SK-N-MC (cell line): Measurements from ENCODE around the gene PLEKHA5.

Source experiments
- EZH2 ChIP-seq: fragments of 200-600 bp; sonication (generic); IDR thresholded peaks from one replicate; pipeline ENCODE4 v1.6.1; 2017; ENCODE audit warnings: antibody characterized with exemption
- POLR2AphosphoS5 ChIP-seq: IDR thresholded peaks from 2 replicates; pipeline ENCODE4 v1.6.1; 2012; ENCODE audit warnings: mild to moderate bottlenecking, low read depth, low read length, borderline replicate concordance

GRCh38 chr12:19277711-19278110 is 148.2 kb downstream of the PLEKHA5 start:
- TF ChIP-seq EZH2 (no peak), POLR2AphosphoS5 (no peak)
